HEK293 (cell line): ENCODE results near the gene CADPS2.

Experiments used
- CTCF ChIA-PET: fragments of 350-600 bp; formaldehyde crosslinking; extraction: SDS; loops from one replicate; lab custom pipeline; 2021; ENCODE audit warnings: antibody characterized with exemption; lab: Yijun Ruan, JAX
- POLR2A ChIA-PET: fragments of 300-600 bp; formaldehyde crosslinking; extraction: SDS; loops from one replicate; lab custom pipeline; 2020; ENCODE audit warnings: antibody characterized with exemption, inconsistent platforms; lab: Yijun Ruan, JAX
- H3K27ac ChIP-seq: fragments of 200-500 bp; sonication (Bioruptor generic); 2 replicates; pipeline ENCODE4 v1.5.1; 2014; ENCODE audit warnings: low read depth, low read length, control low read depth, inconsistent platforms; ENCODE audit errors: extremely low read depth
- H3K36me3 ChIP-seq, 2 experiments: fragments of 200-500 bp in 1 of 2; sonication (Bioruptor generic) in 1 of 2; 1 replicate in 1 of 2; 2 replicates in 1 of 2; pipeline ENCODE4 v1.5.1; 2014 to 2017; ENCODE audit warnings: inconsistent platforms in 2 of 2, low read length in 2 of 2; ENCODE audit not compliant: control insufficient read depth in 2 of 2, insufficient read depth in 1 of 2
- H3K4me1 ChIP-seq: fragments of 200-500 bp; sonication (Bioruptor generic); 2 replicates; pipeline ENCODE4 v1.5.1; 2014; ENCODE audit warnings: mild to moderate bottlenecking, low read length, inconsistent platforms; ENCODE audit not compliant: control insufficient read depth, insufficient read depth
- H3K4me3 ChIP-seq: 2 replicates; pipeline ENCODE4 v1.5.1; 2011; ENCODE audit warnings: low read depth, mild to moderate bottlenecking, control low read depth, low read length, moderate library complexity
- H3K9me3 ChIP-seq: fragments of 200-500 bp; sonication (Bioruptor generic); 2 replicates; pipeline ENCODE4 v1.5.1; 2014; ENCODE audit warnings: low read depth, low read length, inconsistent platforms; ENCODE audit not compliant: control insufficient read depth, insufficient read depth
- GFI1B ChIP-seq: fragments of 450-650 bp; formaldehyde crosslinking; IDR thresholded peaks from 2 replicates; pipeline ENCODE4 v1.5.1; 2016; ENCODE audit warnings: missing biosample characterization, missing genetic modification characterization
- HIC1 ChIP-seq: fragments of 450-650 bp; formaldehyde crosslinking; IDR thresholded peaks from 2 replicates; pipeline ENCODE4 v1.5.1; 2016; ENCODE audit warnings: missing biosample characterization, missing genetic modification characterization
- KLF1 ChIP-seq: fragments of 450-650 bp; formaldehyde crosslinking; IDR thresholded peaks from 2 replicates; pipeline ENCODE4 v1.5.1; 2016; ENCODE audit warnings: missing biosample characterization, missing genetic modification characterization
- KLF16 ChIP-seq: fragments of 450-650 bp; formaldehyde crosslinking; IDR thresholded peaks from 2 replicates; pipeline ENCODE4 v1.5.1; 2017; ENCODE audit warnings: missing biosample characterization, missing genetic modification characterization
- MYNN ChIP-seq: fragments of 450-650 bp; formaldehyde crosslinking; IDR thresholded peaks from 2 replicates; pipeline ENCODE4 v1.5.1; 2016; ENCODE audit warnings: missing biosample characterization, missing genetic modification characterization, borderline replicate concordance
- SALL2 ChIP-seq: fragments of 450-650 bp; formaldehyde crosslinking; IDR thresholded peaks from 2 replicates; pipeline ENCODE4 v1.5.0; 2017; ENCODE audit warnings: missing biosample characterization, mild to moderate bottlenecking, missing genetic modification characterization, borderline replicate concordance
- SP7 ChIP-seq: fragments of 450-650 bp; formaldehyde crosslinking; IDR thresholded peaks from 2 replicates; pipeline ENCODE4 v1.5.1; 2016; ENCODE audit warnings: missing biosample characterization, missing genetic modification characterization
- ZBTB49 ChIP-seq: fragments of 450-650 bp; formaldehyde crosslinking; IDR thresholded peaks from 2 replicates; pipeline ENCODE4 v1.5.1; 2016; ENCODE audit warnings: missing biosample characterization, missing genetic modification characterization, low read depth
- ZBTB6 ChIP-seq: fragments of 450-650 bp; formaldehyde crosslinking; IDR thresholded peaks from 2 replicates; pipeline ENCODE4 v1.5.1; 2017; ENCODE audit warnings: missing biosample characterization, missing genetic modification characterization
- ZFP3 ChIP-seq: fragments of 450-650 bp; formaldehyde crosslinking; IDR thresholded peaks from 2 replicates; pipeline ENCODE4 v1.5.1; 2016; ENCODE audit warnings: low read depth, missing biosample characterization, missing genetic modification characterization
- ZNF121 ChIP-seq: fragments of 450-650 bp; formaldehyde crosslinking; IDR thresholded peaks from 2 replicates; pipeline ENCODE4 v1.5.1; 2016; ENCODE audit warnings: missing biosample characterization, missing genetic modification characterization
- ZNF157 ChIP-seq: fragments of 450-650 bp; formaldehyde crosslinking; IDR thresholded peaks from 2 replicates; pipeline ENCODE4 v1.5.1; 2016; ENCODE audit warnings: missing biosample characterization, missing genetic modification characterization
- ZNF16 ChIP-seq: fragments of 450-650 bp; formaldehyde crosslinking; IDR thresholded peaks from 2 replicates; pipeline ENCODE4 v1.5.1; 2016; ENCODE audit warnings: low read depth, missing biosample characterization, missing genetic modification characterization
- ZNF202 ChIP-seq: fragments of 450-650 bp; formaldehyde crosslinking; IDR thresholded peaks from 2 replicates; pipeline ENCODE4 v1.5.1; 2016; ENCODE audit warnings: missing biosample characterization, missing genetic modification characterization, borderline replicate concordance
- ZNF211 ChIP-seq: fragments of 450-650 bp; formaldehyde crosslinking; IDR thresholded peaks from 2 replicates; pipeline ENCODE4 v1.5.1; 2016; ENCODE audit warnings: low read depth, missing biosample characterization, missing genetic modification characterization
- ZNF292 ChIP-seq: fragments of 450-650 bp; formaldehyde crosslinking; IDR thresholded peaks from 2 replicates; pipeline ENCODE4 v1.5.1; 2016; ENCODE audit warnings: low read depth, missing biosample characterization, missing genetic modification characterization, borderline replicate concordance
- ZNF513 ChIP-seq: fragments of 450-650 bp; IDR thresholded peaks from 2 replicates; pipeline ENCODE4 v1.5.1; 2018; ENCODE audit warnings: missing biosample characterization, missing genetic modification characterization
- ZNF548 ChIP-seq: fragments of 450-650 bp; formaldehyde crosslinking; IDR thresholded peaks from 2 replicates; pipeline ENCODE4 v1.5.1; 2016; ENCODE audit warnings: missing biosample characterization, missing genetic modification characterization
- ZNF639 ChIP-seq: fragments of 450-650 bp; formaldehyde crosslinking; IDR thresholded peaks from 2 replicates; pipeline ENCODE4 v1.5.1; 2016; ENCODE audit warnings: missing biosample characterization, missing genetic modification characterization
- ZNF701 ChIP-seq: fragments of 450-650 bp; formaldehyde crosslinking; IDR thresholded peaks from 2 replicates; pipeline ENCODE4 v1.5.1; 2016; ENCODE audit warnings: missing biosample characterization, missing genetic modification characterization
- ZNF707 ChIP-seq: fragments of 450-650 bp; formaldehyde crosslinking; IDR thresholded peaks from 2 replicates; pipeline ENCODE4 v1.5.1; 2016; ENCODE audit warnings: missing biosample characterization, missing genetic modification characterization
- ZSCAN16 ChIP-seq: fragments of 450-650 bp; formaldehyde crosslinking; IDR thresholded peaks from 2 replicates; pipeline ENCODE4 v1.5.1; 2016; ENCODE audit warnings: missing biosample characterization, missing genetic modification characterization
- ZSCAN30 ChIP-seq: fragments of 450-650 bp; IDR thresholded peaks from 2 replicates; pipeline ENCODE4 v1.5.1; 2018; ENCODE audit warnings: missing biosample characterization, mild to moderate bottlenecking, missing genetic modification characterization, moderate library complexity

CADPS2 gene

GRCh38 chr7:122672536-122672935 lies 213.7 kb downstream of the CADPS2 start:
- H3K4me1 ChIP-seq: no peaks in the 10 kb centered on the region
- no peak for TF ChIP-seq KLF1 (tag by site-specific recombination)
- TF ChIP-seq ZSCAN16 (tag by site-specific recombination): no peak
- TF ChIP-seq ZNF548 (tag by site-specific recombination): no peak
- no peak for TF ChIP-seq SP7 (tag by site-specific recombination)
- no peak for TF ChIP-seq ZNF707
- no peak for TF ChIP-seq MYNN (tag by site-specific recombination)
- TF ChIP-seq ZNF121 (tag by site-specific recombination): no peak
- TF ChIP-seq HIC1 (tag by site-specific recombination): no peak
- TF ChIP-seq KLF16: no peak
- TF ChIP-seq ZBTB49 (tag by site-specific recombination): no peak
- TF ChIP-seq GFI1B (tag by site-specific recombination): no peak
- TF ChIP-seq ZNF157 (tag by site-specific recombination): no peak
- TF ChIP-seq, all 188 proteins: peak for 0
- no peak overlapping the region for H3K27ac ChIP-seq
- CTCF ChIA-PET: no interaction called here
- H3K36me3 ChIP-seq: no peaks in the 10 kb centered on the region
- H3K4me3 ChIP-seq: no peak overlapping the region
- POLR2A ChIA-PET: no interaction called here
- no peaks in the 10 kb centered on the region for H3K9me3 ChIP-seq

- H3K27ac ChIP-seq: no peak overlapping the region
- H3K4me1 ChIP-seq: no peaks in the 10 kb centered on the region
- CTCF ChIA-PET: interaction anchor here (0.5 kb wide), 1 partner anchor 23 kb away, joined by 3 read pairs; no protein-coding TSS in a partner anchor
- H3K9me3 ChIP-seq: no peaks in the 10 kb centered on the region
- H3K36me3 ChIP-seq: no peaks in the 10 kb centered on the region
- TF ChIP-seq ZNF211 (tag by site-specific recombination): no peak
- no peak for TF ChIP-seq ZNF639 (tag by site-specific recombination)
- POLR2A ChIA-PET: no interaction called here
- H3K4me3 ChIP-seq: no peak overlapping the region
Observed at GRCh38 chr7:122663733-122664132, 222.5 kb downstream of the CADPS2 start.

- H3K36me3 ChIP-seq: no peaks in the 10 kb centered on the region
- no peaks in the 10 kb centered on the region for H3K4me1 ChIP-seq
- ChIA-PET CTCF (no interaction called here), POLR2A (no interaction called here)
- H3K4me3 ChIP-seq: no peak overlapping the region
- H3K9me3 ChIP-seq: no peaks in the 10 kb centered on the region
- H3K27ac ChIP-seq: no peak overlapping the region
- TF ChIP-seq SALL2 (tag by site-specific recombination) (no peak), ZBTB6 (tag by site-specific recombination) (no peak), ZNF292 (tag by site-specific recombination) (no peak), GFI1B (tag by site-specific recombination) (no peak), ZFP3 (tag by site-specific recombination) (no peak), ZNF202 (tag by site-specific recombination) (no peak), ZNF513 (tag by site-specific recombination) (no peak), ZNF16 (tag by site-specific recombination) (no peak), ZNF701 (tag by site-specific recombination) (no peak), ZSCAN30 (tag by site-specific recombination) (no peak)
Observed at GRCh38 chr7:122658856-122659255, 227.4 kb downstream of the CADPS2 start.
